ENCODE data around the gene OSBPL6.

The OSBPL6 gene

DNA sequence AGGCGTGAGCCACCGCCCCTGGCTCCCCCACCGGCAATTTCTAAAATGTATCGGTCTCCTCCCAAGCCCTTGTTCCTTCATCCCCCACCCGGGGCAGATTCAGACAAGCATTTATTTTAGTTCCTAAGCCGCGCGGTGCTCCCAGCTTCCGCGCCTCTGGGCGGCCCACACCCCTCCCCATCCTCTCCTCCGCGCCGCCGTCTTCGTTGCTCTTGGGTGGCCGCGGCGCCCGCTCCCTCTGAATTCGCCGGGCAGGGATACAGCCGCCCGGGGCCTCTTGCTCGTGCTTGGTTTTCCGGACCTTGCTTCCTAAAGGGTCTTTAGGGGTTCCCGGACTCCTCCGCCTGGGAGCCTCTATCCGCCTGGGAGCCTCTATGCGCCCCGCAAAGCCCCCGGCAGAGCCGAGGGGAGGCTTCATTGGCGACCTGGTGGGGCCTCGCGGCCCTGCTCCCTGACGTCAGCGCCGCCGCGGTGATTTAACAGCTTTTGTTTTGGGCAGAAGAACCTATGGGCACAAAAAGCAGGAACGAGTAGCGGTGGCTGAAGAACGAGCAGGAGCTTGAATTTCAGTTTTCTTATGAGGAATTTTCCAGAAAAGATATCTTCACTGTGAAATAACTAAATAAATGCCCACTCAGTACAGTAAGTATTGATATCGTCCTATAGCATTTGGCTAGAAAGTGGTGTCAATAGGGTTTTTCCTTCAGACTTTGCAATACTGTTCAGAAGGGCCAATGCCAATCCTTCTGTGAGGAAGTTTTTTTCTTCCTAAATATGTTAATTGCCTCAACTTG lies 219.4 kb downstream of the OSBPL6 start:
- peak overlapping the region; percentile 54 for H3K4me3 ChIP-seq (ENCODE audit: low read depth, low read length)
- TF ChIP-seq, protein P1, sequence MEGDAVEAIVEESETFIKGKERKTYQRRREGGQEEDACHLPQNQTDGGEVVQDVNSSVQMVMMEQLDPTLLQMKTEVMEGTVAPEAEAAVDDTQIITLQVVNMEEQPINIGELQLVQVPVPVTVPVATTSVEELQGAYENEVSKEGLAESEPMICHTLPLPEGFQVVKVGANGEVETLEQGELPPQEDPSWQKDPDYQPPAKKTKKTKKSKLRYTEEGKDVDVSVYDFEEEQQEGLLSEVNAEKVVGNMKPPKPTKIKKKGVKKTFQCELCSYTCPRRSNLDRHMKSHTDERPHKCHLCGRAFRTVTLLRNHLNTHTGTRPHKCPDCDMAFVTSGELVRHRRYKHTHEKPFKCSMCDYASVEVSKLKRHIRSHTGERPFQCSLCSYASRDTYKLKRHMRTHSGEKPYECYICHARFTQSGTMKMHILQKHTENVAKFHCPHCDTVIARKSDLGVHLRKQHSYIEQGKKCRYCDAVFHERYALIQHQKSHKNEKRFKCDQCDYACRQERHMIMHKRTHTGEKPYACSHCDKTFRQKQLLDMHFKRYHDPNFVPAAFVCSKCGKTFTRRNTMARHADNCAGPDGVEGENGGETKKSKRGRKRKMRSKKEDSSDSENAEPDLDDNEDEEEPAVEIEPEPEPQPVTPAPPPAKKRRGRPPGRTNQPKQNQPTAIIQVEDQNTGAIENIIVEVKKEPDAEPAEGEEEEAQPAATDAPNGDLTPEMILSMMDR (IDR thresholded peaks at IDR 0.05; ENCODE audit: low read depth, low read length), result no peak

DNA sequence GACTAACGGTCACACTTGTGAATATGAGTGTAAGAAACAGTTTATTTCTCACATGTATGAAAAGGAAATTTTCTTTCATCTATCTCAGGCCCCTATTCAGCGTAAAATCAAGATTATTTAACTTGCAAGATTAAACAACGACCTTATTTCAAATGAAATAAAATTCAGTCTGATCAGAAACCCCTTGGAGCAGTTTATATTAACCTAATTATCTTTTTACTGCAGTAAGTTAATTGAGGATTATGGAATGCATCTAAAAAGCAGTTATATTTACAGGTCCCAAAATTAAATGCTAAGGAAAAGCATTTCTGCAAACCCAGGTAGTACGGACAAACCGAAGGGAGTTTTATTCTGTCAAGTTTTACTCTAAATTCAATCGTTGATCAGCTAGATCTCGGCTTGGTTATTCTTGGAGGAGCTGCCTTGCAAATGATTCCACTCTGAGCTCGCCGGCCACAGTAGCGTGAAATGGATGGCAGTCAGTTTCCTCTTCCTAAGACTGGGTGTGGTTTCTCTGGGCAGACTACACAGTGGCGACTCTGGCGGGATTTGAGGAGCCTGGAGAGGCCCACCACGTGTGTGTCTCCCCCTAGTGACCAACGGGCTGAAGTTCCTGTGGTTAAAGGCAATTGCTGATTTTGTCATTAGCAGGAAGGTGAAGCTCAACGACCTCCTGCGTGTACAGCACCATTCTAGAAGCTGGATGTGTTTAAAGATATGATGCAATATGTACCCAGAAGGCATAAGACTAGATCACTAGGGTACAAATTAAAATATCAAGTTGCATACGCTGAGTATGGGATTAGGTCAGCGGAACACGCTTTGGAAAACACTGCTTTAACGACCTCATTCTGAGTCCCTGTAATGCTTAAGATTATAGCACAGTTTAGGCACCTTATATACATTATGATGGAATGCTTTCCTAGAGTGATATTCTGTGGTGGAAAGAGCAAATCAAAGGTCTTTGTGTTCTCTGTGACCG lies 220.2 kb downstream of the OSBPL6 start:
- TF ChIP-seq, protein P1 (IDR thresholded peaks at IDR 0.05; ENCODE audit: low read depth, low read length), result peak; percentile 90

DNA sequence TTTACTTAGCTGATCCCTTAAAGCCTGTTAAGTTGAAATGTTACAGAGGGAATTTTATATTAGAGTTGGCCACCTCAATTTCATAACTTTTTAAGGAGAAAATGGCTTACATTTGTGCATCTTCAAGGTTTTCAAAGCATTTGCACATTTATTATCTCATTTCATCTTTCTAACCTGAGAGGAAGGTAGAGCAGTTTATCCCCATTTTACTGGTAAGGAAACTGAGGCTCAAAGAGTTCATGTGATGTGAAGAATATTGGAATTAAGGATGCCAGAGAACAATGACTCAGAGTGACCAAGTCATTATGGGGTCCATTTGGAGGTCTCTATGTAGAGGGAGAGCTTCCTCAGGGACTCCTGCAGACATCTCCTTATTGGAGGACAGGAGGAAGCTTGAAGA lies 221.7 kb downstream of the OSBPL6 start:
- H3K4me3 ChIP-seq (ENCODE audit: low read depth, low read length), result no peak overlapping the region

More for the DNA sequence above, 220.2 kb downstream of the OSBPL6 start:
- H3K4me3 ChIP-seq (ENCODE audit: low read depth, low read length), result peak overlapping the region; percentile 54

DNA sequence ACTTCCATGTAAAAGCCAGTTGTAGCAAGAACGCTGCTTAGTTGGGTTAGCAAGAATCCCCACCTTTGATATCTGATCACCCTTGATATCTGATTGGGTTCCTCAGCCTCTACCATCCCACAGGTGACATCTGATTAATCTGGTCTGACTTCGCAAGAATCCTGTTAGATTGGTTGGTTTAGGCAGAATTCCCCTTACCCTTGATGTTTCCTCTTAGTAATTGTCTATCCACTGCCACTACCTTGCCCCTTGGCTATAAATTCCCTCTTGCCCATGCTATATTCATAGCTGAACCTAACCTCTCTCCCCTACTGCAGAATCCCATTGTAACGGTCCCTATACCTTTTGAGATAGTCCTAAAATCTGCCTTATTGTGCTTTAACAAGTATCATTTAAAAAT lies 223.6 kb downstream of the OSBPL6 start:
- H3K4me3 ChIP-seq (ENCODE audit: low read depth, low read length), result no peak overlapping the region
- TF ChIP-seq, protein P1 (IDR thresholded peaks at IDR 0.05; ENCODE audit: low read depth, low read length), result no peak

More for the DNA sequence above, 221.7 kb downstream of the OSBPL6 start:
- TF ChIP-seq, protein P1 (IDR thresholded peaks at IDR 0.05; ENCODE audit: low read depth, low read length), result no peak

DNA sequence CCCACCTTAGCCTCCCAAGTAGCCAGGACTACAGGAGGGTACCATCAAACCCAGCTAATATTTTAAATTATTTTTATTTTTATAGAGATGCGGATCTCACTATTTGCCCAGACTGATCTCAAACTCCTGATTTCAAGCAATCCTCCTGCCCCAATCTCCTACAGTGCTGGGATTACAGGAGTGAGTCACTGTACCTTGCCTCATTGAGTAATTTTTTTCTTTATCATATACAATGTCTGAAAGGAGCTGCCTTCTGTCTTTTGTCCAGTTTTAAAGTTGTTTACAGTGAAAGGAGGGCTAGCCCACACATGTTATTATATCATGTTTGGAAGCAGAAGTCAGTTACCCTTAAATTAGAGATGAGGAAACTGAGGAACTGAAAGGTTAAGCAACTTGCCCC lies 224.1 kb downstream of the OSBPL6 start:
- TF ChIP-seq, protein P1 (IDR thresholded peaks at IDR 0.05; ENCODE audit: low read depth, low read length), result no peak
- no peak overlapping the region for H3K4me3 ChIP-seq (ENCODE audit: low read depth, low read length)

DNA sequence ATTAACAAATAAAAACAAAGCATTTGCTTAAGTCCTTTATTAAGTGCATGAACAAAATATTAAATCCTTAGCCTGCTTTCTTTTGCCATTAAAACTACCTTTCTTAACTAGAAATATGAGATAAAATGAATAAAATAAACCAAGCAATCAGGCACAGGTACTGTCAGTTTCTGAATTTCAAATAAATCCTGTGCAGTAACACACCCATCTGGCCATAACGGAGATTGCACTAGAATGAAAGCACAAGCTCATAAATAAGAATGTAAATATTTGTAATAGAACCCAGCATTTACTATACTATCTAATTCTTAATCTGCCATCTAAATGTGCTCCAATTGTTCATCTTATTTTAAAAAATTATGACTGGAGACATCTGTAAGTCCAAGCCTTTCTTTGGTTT lies 224.8 kb downstream of the OSBPL6 start:
- no peak overlapping the region for H3K4me3 ChIP-seq (ENCODE audit: low read depth, low read length)
- TF ChIP-seq, protein P1 (IDR thresholded peaks at IDR 0.05; ENCODE audit: low read depth, low read length), result no peak
